CD14-positive monocyte (primary cell): ENCODE data around the gene MEIS1. TPM values are rescaled to one million over a fixed set of nuclear protein-coding genes. Genes with fewer than 3 reads are reported as not detected.

ENCODE experiments used
- DNase-seq, 3 donors: peaks; one replicate each; pipeline ENCODE4 v3.0.0-alpha.2; 2011 to 2022
- H2AFZ ChIP-seq: 2 replicates; pipeline ENCODE4 v1.6.0; 2012; ENCODE audit warnings: mild to moderate bottlenecking, low read depth, low read length, inconsistent platforms; ENCODE audit not compliant: insufficient read depth, poor library complexity, severe bottlenecking
- H3K27ac ChIP-seq, 2 donors: 1 replicate in 1 of 2; 2 replicates in 1 of 2; pipeline ENCODE4 v1.5.1; 2012 to 2013; ENCODE audit warnings: low read length in 2 of 2, control low read depth in 1 of 2, inconsistent platforms in 1 of 2, low read depth in 1 of 2, mild to moderate bottlenecking in 1 of 2
- H3K27me3 ChIP-seq, 2 donors: one replicate each; pipeline versions ENCODE4 v1.6.0 to v1.6.1; 2011 to 2013; ENCODE audit warnings: low read length in 2 of 2; ENCODE audit not compliant: control insufficient read depth in 2 of 2, insufficient read depth in 2 of 2
- H3K36me3 ChIP-seq, 2 donors: replicated peaks in 1 of 2; 1 replicate in 1 of 2; 2 replicates in 1 of 2; pipeline versions ENCODE4 v1.5.1 to v1.6.1; 2012 to 2013; ENCODE audit warnings: low read length in 2 of 2, control low read depth in 1 of 2, inconsistent platforms in 1 of 2, mild to moderate bottlenecking in 1 of 2; ENCODE audit not compliant: insufficient read depth in 2 of 2, control insufficient read depth in 1 of 2
- H3K4me1 ChIP-seq, 2 donors: 1 replicate in 1 of 2; 2 replicates in 1 of 2; pipeline versions ENCODE4 v1.5.1 to v1.6.1; 2012 to 2013; ENCODE audit warnings: low read length in 2 of 2, control low read depth in 1 of 2, inconsistent platforms in 1 of 2, mild to moderate bottlenecking in 1 of 2, moderate library complexity in 1 of 2; ENCODE audit not compliant: insufficient read depth in 2 of 2, control insufficient read depth in 1 of 2
- H3K4me2 ChIP-seq: replicated peaks from 2 replicates; pipeline ENCODE3; 2012; ENCODE audit warnings: low read length, moderate library complexity, mild to moderate bottlenecking; ENCODE audit not compliant: poor library complexity, severe bottlenecking; ENCODE audit errors: extremely low read depth
- H3K4me3 ChIP-seq, 3 experiments: fragments of 200-600 bp in 1 of 3; sonication (generic) in 1 of 3; replicated peaks in 1 of 3; 1 replicate in 2 of 3; 2 replicates in 1 of 3; pipeline ENCODE4 v1.5.1; 2011 to 2013; ENCODE audit warnings: low read length in 3 of 3, mild to moderate bottlenecking in 3 of 3, control low read depth in 2 of 3, low read depth in 2 of 3, inconsistent platforms in 1 of 3, moderate library complexity in 1 of 3
- H3K79me2 ChIP-seq: 2 replicates; pipeline ENCODE4 v1.6.0; 2012; ENCODE audit warnings: mild to moderate bottlenecking, control low read depth, inconsistent platforms, low read length, moderate library complexity; ENCODE audit not compliant: insufficient read depth
- H3K9ac ChIP-seq: 2 replicates; pipeline ENCODE4 v1.6.0; 2017; ENCODE audit warnings: low read length, mild to moderate bottlenecking; ENCODE audit not compliant: insufficient read depth, poor library complexity, severe bottlenecking
- H3K9me3 ChIP-seq, 2 donors: replicated peaks in 1 of 2; 1 replicate in 1 of 2; 2 replicates in 1 of 2; pipeline versions ENCODE4 v1.5.1 to v1.6.1; 2012 to 2013; ENCODE audit warnings: low read length in 2 of 2, control low read depth in 1 of 2; ENCODE audit not compliant: control insufficient read depth in 1 of 2, insufficient read depth in 1 of 2
- H4K20me1 ChIP-seq: 2 replicates; pipeline ENCODE4 v1.6.0; 2012; ENCODE audit warnings: mild to moderate bottlenecking, low read length, control low read depth, moderate library complexity; ENCODE audit not compliant: insufficient read depth
- H3K27ac Mint-ChIP-seq, 7 donors: one replicate each; pipeline ENCODE4 v1.8.0; 2020; ENCODE audit warnings: mild to moderate bottlenecking in 7 of 7, mixed read lengths in 7 of 7, moderate library complexity in 6 of 7, inconsistent platforms in 2 of 7
- H3K27me3 Mint-ChIP-seq, 3 donors: one replicate each; pipeline ENCODE4 v1.8.0; 2021 to 2022; ENCODE audit warnings: low read depth in 3 of 3, mild to moderate bottlenecking in 3 of 3, mixed read lengths in 3 of 3, moderate library complexity in 3 of 3, inconsistent platforms in 1 of 3
- H3K36me3 Mint-ChIP-seq, 2 donors: one replicate each; pipeline ENCODE4 v1.8.0; 2020; ENCODE audit warnings: mixed read lengths in 2 of 2, inconsistent platforms in 1 of 2, mild to moderate bottlenecking in 1 of 2
- H3K4me1 Mint-ChIP-seq: one replicate; pipeline ENCODE4 v1.8.0; 2020; ENCODE audit warnings: mild to moderate bottlenecking, mixed read lengths
- H3K4me3 Mint-ChIP-seq, 2 donors: one replicate each; pipeline ENCODE4 v1.8.0; 2020; ENCODE audit warnings: mild to moderate bottlenecking in 2 of 2, mixed read lengths in 2 of 2, moderate library complexity in 1 of 2
- H3K9me3 Mint-ChIP-seq, 7 donors: one replicate each; pipeline ENCODE4 v1.8.0; 2020 to 2022; ENCODE audit warnings: mixed read lengths in 7 of 7, mild to moderate bottlenecking in 6 of 7, moderate library complexity in 6 of 7, inconsistent platforms in 2 of 7
- CTCF ChIP-seq: fragments of 200-600 bp; IDR thresholded peaks from one replicate; pipeline ENCODE4 v1.8.0; 2022; ENCODE audit warnings: antibody characterized with exemption, mild to moderate bottlenecking
- WGBS: methylation state at CpG from one replicate; pipeline ENCODE4 v1.1.5; 2013; ENCODE audit warnings: missing lambda C conversion rate; ENCODE audit not compliant: insufficient coverage; 5-methylcytosine and 5-hydroxymethylcytosine counted together
- intact Hi-C, 2 donors: fragments of 100-400 bp; cut with micrococcal nuclease; formaldehyde crosslinking; loops; one replicate each; pipeline versions ENCODE4 v1.15.0 to v1.15.1; 2023
- polyA plus RNA-seq, 3 donors: library from polyadenylated mRNA; depleted of rRNA in 1 of 3; unstranded in 2 of 3; stranded (reverse) in 1 of 3; fragments of 300-500 nt in 2 of 3; fragments of >200 nt in 1 of 3; fragmentation: Illumina TruSeq in 2 of 3; gene quantifications; 1 replicate in 2 of 3; 2 replicates in 1 of 3; pipeline ENCODE4 v1.2.3, GENCODE V29; 2012 to 2021

The MEIS1 gene
- polyA plus RNA-seq, 3 donors: 0.09 to 0.40 TPM; not detected in 1

- intact Hi-C loops: no loop called here
- H3K36me3 Mint-ChIP-seq: no peaks in the 10 kb centered on the region
- no peak overlapping the region for H2AFZ ChIP-seq
Measured at GRCh38 chr2:66501267-66501666, 66.3 kb downstream of the MEIS1 start.

DNA sequence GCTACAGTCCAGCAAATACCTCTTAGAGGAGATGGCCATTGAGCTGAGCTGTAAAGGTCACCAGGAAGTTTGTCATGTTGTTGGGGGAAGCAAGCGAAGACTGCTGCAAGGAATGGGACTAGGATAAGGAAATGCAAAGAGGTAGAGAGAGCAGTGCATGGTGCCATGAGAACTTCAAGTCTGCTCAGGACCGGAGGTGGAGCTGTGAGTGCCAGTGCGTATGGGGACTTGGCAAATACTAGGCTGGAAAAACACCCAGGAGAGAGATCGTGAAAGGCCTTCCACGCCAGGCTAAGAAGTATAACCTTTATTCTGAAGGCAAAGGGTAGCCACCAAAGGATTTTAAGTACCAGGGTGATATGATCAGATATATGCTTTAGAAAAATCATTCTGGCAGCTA, 71.3 kb downstream of the MEIS1 start:
- Mint-ChIP-seq H3K9me3 (peaks cover 0 to 3% (median 0%) of the 10 kb centered on the region in 7 donors), H3K4me1 (peaks cover 11% of the 10 kb centered on the region), H3K4me3 (no peak overlapping the region), H3K36me3 (no peaks in the 10 kb centered on the region), H3K27me3 (peaks cover 0 to 1% (median 0%) of the 10 kb centered on the region in 3 donors), H3K27ac (no peak overlapping the region)
- no peak overlapping the region for H3K4me2 ChIP-seq
- H3K27me3 ChIP-seq: no peaks in the 10 kb centered on the region
- H3K4me3 ChIP-seq: no peak overlapping the region
- WGBS: 100% methylated on average over 5 of the region's 5 CpGs
- no peaks in the 10 kb centered on the region for H3K79me2 ChIP-seq
- TF ChIP-seq CTCF: no peak
- H3K9ac ChIP-seq: no peak overlapping the region
- intact Hi-C loops: no loop called here
- no peak overlapping the region for H2AFZ ChIP-seq
- no peaks in the 10 kb centered on the region for H4K20me1 ChIP-seq
- peaks cover 4 to 15% of the 10 kb centered on the region in 2 donors for H3K4me1 ChIP-seq
- no peak for DNase-seq
- H3K27ac ChIP-seq: no peak overlapping the region
- no peaks in the 10 kb centered on the region for H3K9me3 ChIP-seq
- H3K36me3 ChIP-seq: no peaks in the 10 kb centered on the region

More at GRCh38 chr2:66501267-66501666, 66.3 kb downstream of the MEIS1 start:
- Mint-ChIP-seq H3K4me3 (no peak overlapping the region), H3K27ac (no peak overlapping the region), H3K9me3 (peaks cover 0 to 3% (median 0%) of the 10 kb centered on the region in 7 donors), H3K27me3 (peaks cover 0 to 2% (median 1%) of the 10 kb centered on the region in 3 donors), H3K4me1 (peaks cover under 1% of the 10 kb centered on the region)
- H3K9me3 ChIP-seq: no peaks in the 10 kb centered on the region
- no peaks in the 10 kb centered on the region for H3K79me2 ChIP-seq
- H4K20me1 ChIP-seq: no peaks in the 10 kb centered on the region
- no peaks in the 10 kb centered on the region for H3K4me1 ChIP-seq
- H3K27me3 ChIP-seq: no peaks in the 10 kb centered on the region
- H3K36me3 ChIP-seq: no peaks in the 10 kb centered on the region
- no peak overlapping the region for H3K4me2 ChIP-seq
- DNase-seq: no peak
- no peak overlapping the region for H3K4me3 ChIP-seq
- no peak overlapping the region for H3K9ac ChIP-seq
- TF ChIP-seq CTCF: no peak
- H3K27ac ChIP-seq: no peak overlapping the region
